ENCODE data around the gene CSAG2. TPM values are rescaled to one million over a fixed set of nuclear protein-coding genes. Genes with fewer than 3 reads are reported as not detected.
A peak's percentile ranks its signal among the peaks of the same experiment; 100 is the strongest.
"Not testable (repeated sequence)": the region's sequence is repeated elsewhere in the genome, so short reads cannot be mapped to it uniquely, and the experiment has no call there.

The CSAG2 gene
- total RNA-seq, 4 donors from 2014 or later, result not detected

GRCh38 chrX:152733261-152733975 is 24.3 kb upstream of the CSAG2 start, which contains the start of the genes CSAG1 and MAGEA12:
CSAG1 (minus strand) TSS chrX:152733721; CDS start chrX:152732460, 1,261 bp downstream.
MAGEA12 (plus strand) TSS chrX:152733757; CDS start chrX:152736162, 2,405 bp downstream.
- no peak within 1 kb of the TSS for H3K27ac ChIP-seq
- no peak for TF ChIP-seq POLR2A (IDR thresholded peaks at IDR 0.05)
- TF ChIP-seq, protein P1, sequence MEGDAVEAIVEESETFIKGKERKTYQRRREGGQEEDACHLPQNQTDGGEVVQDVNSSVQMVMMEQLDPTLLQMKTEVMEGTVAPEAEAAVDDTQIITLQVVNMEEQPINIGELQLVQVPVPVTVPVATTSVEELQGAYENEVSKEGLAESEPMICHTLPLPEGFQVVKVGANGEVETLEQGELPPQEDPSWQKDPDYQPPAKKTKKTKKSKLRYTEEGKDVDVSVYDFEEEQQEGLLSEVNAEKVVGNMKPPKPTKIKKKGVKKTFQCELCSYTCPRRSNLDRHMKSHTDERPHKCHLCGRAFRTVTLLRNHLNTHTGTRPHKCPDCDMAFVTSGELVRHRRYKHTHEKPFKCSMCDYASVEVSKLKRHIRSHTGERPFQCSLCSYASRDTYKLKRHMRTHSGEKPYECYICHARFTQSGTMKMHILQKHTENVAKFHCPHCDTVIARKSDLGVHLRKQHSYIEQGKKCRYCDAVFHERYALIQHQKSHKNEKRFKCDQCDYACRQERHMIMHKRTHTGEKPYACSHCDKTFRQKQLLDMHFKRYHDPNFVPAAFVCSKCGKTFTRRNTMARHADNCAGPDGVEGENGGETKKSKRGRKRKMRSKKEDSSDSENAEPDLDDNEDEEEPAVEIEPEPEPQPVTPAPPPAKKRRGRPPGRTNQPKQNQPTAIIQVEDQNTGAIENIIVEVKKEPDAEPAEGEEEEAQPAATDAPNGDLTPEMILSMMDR (IDR thresholded peaks at IDR 0.05), result no peak
- no peaks in the 10 kb centered on the region for H3K4me1 ChIP-seq
- DNase-seq, result peak in 1 of 3 donors; percentile 22
- no peaks in the 10 kb centered on the region for H3K9me3 ChIP-seq
- H3K4me3 ChIP-seq, result no peak within 1 kb of the TSS
- no peaks in the 10 kb centered on the region for H3K27me3 ChIP-seq
- no peaks in the 10 kb centered on the region for H3K36me3 ChIP-seq

GRCh38 chrX:152725409-152725808 is 16.3 kb upstream of the CSAG2 start:
- Histone ChIP-seq H3K4me1 (no peaks in the 10 kb centered on the region), H3K27ac (no peak overlapping the region), H3K27me3 (no peaks in the 10 kb centered on the region), H3K9me3 (no peaks in the 10 kb centered on the region), H3K4me3 (no peak overlapping the region), H3K36me3 (no peaks in the 10 kb centered on the region)
- TF ChIP-seq POLR2A (IDR thresholded peaks at IDR 0.05), result no peak
- TF ChIP-seq, protein P1 (IDR thresholded peaks at IDR 0.05), result no peak
- DNase-seq, result peak in 1 of 3 donors; percentile 6

DNA sequence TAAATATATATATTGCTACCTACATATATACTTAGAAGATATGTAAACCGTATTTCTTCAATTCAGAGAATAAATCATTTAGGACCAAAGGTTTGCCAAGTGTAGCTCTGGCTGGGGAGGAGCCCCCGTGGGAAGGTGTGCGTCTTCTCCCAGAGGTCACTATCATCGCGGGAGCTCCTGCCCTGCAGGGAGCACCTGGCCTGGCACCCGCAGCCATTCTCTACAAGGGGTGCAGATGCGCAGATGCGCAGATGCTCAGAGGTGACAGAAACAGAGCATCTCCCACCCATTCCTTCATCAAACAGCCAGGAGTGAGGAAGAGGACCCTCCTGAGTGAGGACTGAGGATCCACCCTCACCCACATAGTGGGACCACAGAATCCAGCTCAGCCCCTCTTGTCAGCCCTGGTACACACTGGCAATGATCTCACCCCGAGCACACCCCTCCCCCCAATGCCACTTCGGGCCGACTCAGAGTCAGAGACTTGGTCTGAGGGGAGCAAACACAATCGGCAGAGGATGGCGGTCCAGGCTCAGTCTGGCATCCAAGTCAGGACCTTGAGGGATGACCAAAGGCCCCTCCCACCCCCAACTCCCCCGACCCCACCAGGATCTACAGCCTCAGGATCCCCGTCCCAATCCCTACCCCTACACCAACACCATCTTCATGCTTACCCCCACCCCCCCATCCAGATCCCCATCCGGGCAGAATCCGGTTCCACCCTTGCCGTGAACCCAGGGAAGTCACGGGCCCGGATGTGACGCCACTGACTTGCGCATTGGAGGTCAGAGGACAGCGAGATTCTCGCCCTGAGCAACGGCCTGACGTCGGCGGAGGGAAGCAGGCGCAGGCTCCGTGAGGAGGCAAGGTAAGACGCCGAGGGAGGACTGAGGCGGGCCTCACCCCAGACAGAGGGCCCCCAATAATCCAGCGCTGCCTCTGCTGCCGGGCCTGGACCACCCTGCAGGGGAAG is 5.0 kb upstream of the CSAG2 start, which contains the start of gene MAGEA2B:
TSS of gene MAGEA2B (plus strand) at position 814 of the 973 bp plus-strand sequence. CDS start 2,479 bp downstream, outside the sequence.
- not testable (repeated sequence) for H3K9me3 ChIP-seq, H3K27ac ChIP-seq, H3K36me3 ChIP-seq, DNase-seq, H3K4me1 ChIP-seq, H3K4me3 ChIP-seq, H3K27me3 ChIP-seq

DNA sequence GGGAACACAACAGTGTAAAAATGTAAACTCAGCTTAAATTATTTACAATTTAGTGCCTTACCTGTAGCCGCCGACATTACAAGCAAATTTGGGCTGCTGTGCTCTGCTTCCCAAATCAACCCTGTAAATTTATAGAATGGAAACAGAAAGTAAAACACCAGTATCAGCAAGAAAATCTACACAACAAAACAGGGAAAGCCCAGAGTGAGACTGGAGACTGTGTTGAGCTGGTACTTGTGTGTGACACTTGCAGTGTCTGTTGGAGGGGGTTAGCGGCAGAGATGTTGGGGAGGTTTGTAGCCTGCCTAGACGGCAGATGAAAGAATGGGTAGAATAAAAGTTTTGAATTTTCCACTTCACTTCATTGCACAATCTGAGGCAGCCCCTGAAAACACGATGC is 4.1 kb upstream of the CSAG2 start:
- not testable (repeated sequence) for DNase-seq

DNA sequence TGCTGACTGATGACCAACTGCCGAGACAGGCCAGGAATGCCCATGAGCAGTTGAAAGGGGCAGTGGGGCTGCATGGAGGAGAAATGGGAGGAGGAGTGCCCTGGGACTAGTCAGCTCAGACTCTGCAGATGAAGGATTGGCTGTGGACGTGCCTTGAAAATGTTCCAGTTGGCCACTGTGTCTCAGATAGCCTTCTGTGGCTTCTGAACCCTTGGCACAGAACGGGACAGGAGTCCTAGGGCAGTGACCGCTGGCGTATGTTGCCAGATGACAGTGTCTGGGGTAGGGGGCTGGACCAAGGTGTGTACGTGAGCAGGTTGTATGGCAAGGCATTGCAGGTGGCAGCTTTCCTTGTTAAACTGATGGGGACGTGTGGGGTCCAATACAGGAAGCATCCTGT is 2.6 kb downstream of the CSAG2 start:
- not testable (repeated sequence) for H3K36me3 ChIP-seq, H3K9me3 ChIP-seq

More for the DNA sequence above, 4.1 kb upstream of the CSAG2 start:
- not testable (repeated sequence) for H3K4me1 ChIP-seq, H3K9me3 ChIP-seq, H3K36me3 ChIP-seq, H3K4me3 ChIP-seq, H3K27me3 ChIP-seq, H3K27ac ChIP-seq

GRCh38 chrX:152700390-152700789 is 8.7 kb downstream of the CSAG2 start:
- not testable (repeated sequence) for H3K4me1 ChIP-seq, H3K36me3 ChIP-seq, H3K27ac ChIP-seq, H3K27me3 ChIP-seq, H3K9me3 ChIP-seq, H3K4me3 ChIP-seq
- peak in 1 of 3 donors; percentile 29 for DNase-seq

More for the DNA sequence above, 2.6 kb downstream of the CSAG2 start:
- not testable (repeated sequence) for H3K27ac ChIP-seq, H3K4me1 ChIP-seq, H3K4me3 ChIP-seq, DNase-seq, H3K27me3 ChIP-seq

GRCh38 chrX:152697952-152698931 is 10.8 kb downstream of the CSAG2 start, which contains the start of gene MAGEA3:
MAGEA3 (plus strand) TSS chrX:152698794; CDS start chrX:152700833, 2,039 bp downstream.
- not testable (repeated sequence) for H3K36me3 ChIP-seq, H3K9me3 ChIP-seq, H3K27ac ChIP-seq, H3K4me3 ChIP-seq, H3K27me3 ChIP-seq, H3K4me1 ChIP-seq
- peak in 1 of 3 donors; percentile 11 for DNase-seq

- not testable (repeated sequence) for DNase-seq, H3K36me3 ChIP-seq, H3K4me1 ChIP-seq, H3K4me3 ChIP-seq, H3K27me3 ChIP-seq, H3K9me3 ChIP-seq, H3K27ac ChIP-seq
These were observed 28.1 kb downstream of the CSAG2 start for GRCh38 chrX:152681012-152681411.

GRCh38 chrX:152674652-152675051 is 34.4 kb downstream of the CSAG2 start:
- H3K27ac ChIP-seq, H3K4me3 ChIP-seq, H3K4me1 ChIP-seq, H3K36me3 ChIP-seq, H3K27me3 ChIP-seq, H3K9me3 ChIP-seq, DNase-seq: not testable (repeated sequence)
